ENCODE results near the gene EEF1E1.
"Not testable (repeated sequence)": the region's sequence is repeated elsewhere in the genome, so short reads cannot be mapped to it uniquely, and the experiment has no call there.

The EEF1E1 gene

DNA sequence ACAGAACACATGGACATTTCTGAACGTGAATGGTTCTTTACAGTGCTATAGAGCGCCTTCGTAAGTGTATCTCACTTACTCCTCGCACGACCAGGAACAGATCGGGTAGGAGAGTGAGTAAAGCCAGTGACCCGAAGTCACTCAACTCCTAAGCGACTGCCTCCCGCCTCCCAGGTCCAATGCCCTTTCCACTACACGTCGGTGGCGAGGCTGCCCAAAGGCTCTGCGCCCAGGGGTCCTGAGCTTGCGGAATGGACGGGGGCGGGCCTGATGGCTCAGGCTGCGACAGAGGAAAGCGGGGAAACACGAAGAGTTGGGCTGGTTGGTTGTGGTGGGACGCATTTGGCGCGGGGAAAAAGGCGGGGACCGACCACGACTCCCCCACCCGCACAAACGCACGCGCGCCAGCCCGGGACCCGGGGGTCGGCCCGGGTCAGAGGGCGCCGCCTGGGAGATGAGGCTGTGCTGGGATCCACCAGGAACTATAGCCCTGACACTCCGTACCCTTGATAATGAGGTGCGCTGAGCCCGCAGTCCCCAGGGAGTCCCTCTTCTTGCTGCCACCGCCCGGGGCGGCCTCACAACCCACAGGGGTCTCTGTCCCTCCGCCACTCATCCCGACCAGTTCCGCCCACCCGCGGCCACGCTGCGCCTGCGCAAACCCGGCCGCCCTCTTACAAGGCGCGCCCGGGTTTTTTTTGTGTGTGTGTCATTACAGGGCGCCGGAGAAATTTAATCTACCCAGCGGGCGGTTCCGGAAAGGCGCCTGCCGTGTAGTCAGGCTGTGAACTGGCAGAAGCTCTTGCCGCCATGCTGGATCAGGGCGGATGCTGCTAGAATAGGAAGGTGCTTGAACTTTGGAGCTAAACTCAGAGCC lies 38.3 kb downstream of the EEF1E1 start, which contains the start of gene BLOC1S5:
Gene BLOC1S5, minus strand, starts transcription at position 629 of the 877 bp plus-strand sequence. Its CDS starts 13 bp downstream, at position 616.
- DNase-seq (ENCODE audit: low read depth in 2 of 2): peak; percentile 95 to 97

- no peak for DNase-seq (ENCODE audit: low read depth in 2 of 2)
These were observed 40.6 kb downstream of the EEF1E1 start for GRCh38 chr6:8061736-8062135.

DNA sequence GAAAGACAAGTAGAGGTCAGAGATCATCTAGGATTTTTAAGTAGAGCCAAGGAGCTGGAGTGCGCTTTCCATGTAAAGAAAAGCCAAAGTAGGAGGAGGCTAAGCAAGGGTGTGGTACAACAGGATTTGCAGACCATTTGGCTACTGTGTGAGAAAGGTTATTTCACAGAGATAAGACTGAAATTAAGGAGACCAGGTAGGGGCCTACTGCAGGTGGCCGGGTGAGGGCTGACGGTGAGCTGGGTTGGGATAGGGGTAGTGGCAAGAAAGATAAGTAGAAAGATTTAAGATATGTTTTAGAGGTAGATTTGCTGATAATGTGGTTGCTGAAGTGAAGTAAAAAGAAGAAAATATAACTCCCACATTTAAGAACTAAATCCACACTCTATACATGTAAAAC lies 42.0 kb downstream of the EEF1E1 start:
- DNase-seq (ENCODE audit: low read depth in 2 of 2): no peak

GRCh38 chr6:8059129-8059528 lies 43.2 kb downstream of the EEF1E1 start:
- no peak for DNase-seq (ENCODE audit: low read depth in 2 of 2)

DNA sequence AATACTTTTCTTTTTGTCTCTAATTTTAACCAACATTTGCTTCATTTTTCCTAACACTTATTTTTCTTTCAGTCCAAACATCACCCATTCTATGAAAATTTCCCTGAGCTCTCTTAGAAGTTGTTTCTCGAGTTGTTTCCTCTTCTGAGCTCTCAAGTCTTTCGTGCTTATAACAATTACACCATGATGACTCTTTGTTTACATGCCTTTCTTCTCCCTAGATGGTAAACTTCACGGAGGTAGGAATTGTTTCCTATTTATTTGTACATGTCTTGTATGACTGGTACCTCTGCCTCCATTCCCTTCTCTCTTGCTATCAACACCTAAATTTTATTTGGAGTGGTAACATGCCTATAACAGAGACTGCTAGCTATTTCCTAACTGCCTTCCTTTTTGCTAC lies 44.6 kb downstream of the EEF1E1 start:
- DNase-seq (ENCODE audit: low read depth in 2 of 2): no peak

DNA sequence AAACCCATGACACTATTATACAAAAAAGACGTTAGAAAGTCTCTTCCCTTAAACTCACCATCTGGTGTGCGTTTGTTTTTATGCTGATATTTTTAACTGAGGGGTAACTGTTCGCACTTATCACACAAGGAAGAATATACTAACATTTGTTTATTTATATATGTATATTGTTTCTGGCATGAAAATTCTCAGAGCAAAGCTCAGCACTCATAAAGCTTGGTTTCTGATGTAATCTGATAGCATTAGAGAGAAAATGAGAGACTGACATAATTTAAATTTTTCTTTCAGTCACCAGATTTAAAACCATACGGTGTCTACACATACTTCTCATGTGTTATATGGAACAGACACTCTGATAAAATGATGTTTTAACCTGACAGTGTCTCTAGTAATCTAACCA lies 45.1 kb downstream of the EEF1E1 start:
- DNase-seq (ENCODE audit: low read depth in 2 of 2): no peak

DNA sequence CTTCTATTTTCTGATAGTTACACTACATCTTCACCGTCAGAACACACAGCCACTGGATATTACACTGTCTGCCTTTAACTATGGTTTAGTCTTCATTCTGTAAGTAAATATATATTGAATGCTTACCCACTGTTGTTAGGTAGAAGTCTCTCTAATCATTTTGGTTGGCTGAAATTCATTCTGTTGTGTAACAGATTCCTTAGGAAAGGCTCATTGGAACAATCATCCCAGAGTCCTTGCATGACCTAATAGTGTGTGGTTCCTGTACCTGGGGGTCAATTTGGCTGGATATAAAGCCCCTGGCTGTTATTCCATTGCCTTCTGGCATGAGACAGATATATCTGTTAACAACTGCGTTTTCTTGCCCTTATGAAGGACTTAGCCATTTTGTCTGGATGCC lies 48.1 kb downstream of the EEF1E1 start:
- no peak for DNase-seq (ENCODE audit: low read depth in 2 of 2)

DNA sequence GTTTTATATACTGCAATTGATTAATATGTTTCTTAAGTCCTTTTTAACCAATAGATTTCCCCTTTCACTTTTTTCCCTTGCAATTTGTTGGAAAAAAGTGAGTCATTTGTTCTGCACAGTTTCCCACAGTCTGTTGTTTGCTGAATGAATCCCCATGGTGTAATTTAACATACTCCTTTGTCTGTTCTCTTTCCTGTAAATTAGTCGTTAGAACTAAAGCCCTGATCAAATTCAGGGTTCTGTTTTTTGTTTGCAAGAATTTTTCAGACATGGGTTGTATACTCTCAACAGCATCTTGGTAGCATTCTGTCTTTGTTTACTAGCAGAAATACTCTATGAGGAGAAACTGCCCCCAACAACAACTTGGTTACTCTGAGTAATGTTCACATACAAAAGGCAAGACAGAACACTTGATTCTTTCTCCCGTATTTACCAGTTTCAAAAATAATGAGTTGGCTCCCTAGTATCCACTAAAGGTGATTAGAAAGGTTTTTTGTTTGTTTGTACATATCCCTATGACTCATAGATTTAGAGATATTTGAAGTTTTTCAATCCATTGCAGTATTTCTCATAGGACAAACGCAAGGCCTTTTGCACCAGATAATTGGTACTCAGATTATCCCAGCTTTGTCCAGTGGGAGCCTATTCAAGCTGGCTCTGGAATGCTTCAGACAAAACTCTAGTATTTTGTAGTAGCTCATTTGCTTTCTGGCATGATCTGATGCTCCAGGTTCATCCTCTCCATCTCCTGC lies 54.6 kb downstream of the EEF1E1 start:
- no peak for DNase-seq (ENCODE audit: low read depth in 2 of 2)

GRCh38 chr6:8045769-8046168 lies 56.6 kb downstream of the EEF1E1 start:
- DNase-seq (ENCODE audit: low read depth in 2 of 2): not testable (repeated sequence)

DNA sequence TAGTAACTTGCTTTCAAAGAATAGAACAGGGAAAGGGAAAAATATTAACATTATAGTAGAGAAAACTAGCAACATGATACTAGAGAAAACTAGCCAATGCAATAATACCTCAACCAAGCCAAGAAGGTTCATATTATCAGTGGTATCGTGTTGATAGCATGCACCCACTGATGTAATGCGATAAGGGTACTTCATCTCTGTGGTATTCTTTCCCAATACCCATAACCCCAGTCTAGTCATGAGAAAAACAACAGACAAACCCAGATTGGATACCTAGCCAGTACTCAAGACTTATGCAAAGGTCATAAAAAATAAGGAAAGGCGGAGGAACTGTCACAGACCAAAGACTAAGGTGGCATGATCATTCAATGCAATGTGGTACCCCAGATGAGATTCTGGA lies 59.1 kb downstream of the EEF1E1 start:
- DNase-seq (ENCODE audit: low read depth in 2 of 2): no peak

DNA sequence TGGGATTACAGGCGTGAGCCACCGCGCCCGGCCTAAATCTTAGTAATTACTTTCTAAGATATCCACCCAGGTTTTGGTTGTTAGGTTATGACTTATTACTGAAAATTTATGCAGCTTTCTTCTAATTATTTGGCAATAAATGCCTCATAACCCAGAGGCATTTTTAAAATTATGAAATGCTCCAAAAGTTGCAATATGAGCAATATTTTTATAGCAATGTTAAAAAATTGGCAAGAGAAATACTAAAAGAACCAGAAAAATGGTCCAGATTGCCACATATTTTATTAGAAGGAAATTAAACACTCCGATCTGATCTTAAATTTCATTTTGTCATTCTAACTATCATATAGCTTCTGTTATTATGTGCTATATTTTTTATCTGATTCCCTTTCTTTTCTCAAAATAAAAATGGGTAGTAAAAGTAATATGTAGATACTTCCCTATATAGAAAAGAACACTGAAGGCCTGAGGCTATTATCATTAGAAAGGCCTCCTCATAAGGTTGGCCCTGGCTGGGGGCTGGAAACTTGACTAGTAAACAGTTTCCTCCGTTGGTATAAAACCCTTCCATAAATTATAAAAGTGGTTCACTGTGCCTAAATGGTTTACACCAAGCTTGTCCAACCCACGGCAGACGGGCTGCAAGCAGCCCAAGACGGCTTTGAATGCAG lies 60.3 kb downstream of the EEF1E1 start:
- no peak for DNase-seq (ENCODE audit: low read depth in 2 of 2)

- DNase-seq (ENCODE audit: low read depth in 2 of 2): not testable (repeated sequence)
These were observed 68.2 kb downstream of the EEF1E1 start for GRCh38 chr6:8034107-8034506.

DNA sequence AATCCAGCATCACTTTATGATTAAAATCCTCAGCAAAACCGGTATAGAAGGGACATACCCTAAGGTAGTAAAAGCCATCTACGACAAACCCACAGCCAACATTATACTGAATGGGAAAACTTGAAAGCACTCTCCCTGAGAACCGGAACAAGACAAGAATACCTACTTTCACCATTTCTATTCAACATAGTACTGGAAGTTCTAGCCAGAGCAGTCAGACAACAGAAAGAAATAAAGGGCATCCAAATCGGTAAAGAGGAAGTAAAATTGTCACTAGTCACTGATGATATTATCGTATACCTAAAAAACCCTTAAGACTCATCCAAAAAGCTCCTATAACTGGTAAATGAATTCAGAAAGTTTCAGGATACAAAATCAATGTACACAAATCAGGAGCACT lies 71.4 kb downstream of the EEF1E1 start:
- DNase-seq (ENCODE audit: low read depth in 2 of 2): no peak
